ENCODE measurements around the gene TIPARP. TPM values are rescaled to one million over a fixed set of nuclear protein-coding genes. Genes with fewer than 3 reads are reported as not detected.

TIPARP gene
- total and polyA plus RNA-seq, 2 of the 13 experiments (the other 11 are each of a cell fraction or from before 2014, with no cell fraction given): 7.3 to 19.7 TPM

DNA sequence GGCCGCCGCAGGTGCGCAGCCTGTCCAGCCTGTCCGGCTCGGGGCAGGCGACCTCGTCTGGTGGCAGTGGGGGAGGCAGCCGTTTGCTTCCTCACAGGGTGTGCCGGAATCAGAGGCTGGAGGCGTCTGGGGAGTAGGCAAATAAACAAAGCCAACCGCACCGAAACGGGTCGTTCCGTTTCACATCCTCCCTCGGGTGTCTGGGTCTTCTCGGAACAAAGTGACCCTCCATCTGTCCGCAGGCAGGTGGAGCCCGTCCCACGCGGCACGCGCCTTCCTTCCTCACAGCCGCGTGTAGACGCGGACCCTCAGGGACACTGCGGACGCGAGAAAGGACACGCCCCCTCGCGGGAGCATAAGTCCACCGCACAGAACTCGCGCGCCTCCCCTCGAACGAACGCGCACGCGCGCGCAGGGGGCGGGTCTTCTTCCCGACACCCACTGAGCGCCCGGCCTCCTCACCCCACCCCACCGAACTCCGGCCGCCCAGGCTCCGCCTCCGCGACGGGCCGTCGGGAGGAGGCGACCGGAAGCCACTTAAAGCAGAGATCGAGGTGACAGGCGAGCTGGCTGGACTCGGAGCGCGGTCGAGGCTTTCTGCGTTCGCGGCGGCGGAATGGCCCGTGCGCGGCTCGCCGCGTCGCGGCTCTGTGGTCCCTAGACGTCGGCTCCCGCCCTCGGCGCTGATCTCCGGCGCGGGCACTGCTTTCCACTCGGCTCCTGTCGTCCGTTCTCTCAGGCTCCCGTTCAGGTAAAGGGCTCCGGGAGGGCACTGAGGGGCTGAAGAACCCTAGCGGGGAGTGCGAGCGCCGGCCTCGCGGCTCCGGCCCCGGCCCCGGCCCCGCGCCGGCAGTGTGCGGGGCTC, at the start of gene TIPARP (continued):
- TF ChIP-seq, protein P1, sequence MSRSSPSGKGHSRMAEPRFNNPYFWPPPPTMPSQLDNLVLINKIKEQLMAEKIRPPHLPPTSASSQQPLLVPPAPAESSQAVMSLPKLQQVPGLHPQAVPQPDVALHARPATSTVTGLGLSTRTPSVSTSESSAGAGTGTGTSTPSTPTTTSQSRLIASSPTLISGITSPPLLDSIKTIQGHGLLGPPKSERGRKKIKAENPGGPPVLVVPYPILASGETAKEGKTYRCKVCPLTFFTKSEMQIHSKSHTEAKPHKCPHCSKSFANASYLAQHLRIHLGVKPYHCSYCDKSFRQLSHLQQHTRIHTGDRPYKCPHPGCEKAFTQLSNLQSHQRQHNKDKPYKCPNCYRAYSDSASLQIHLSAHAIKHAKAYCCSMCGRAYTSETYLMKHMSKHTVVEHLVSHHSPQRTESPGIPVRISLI (CRISPR knock-in tag; IDR thresholded peaks at IDR 0.05; ENCODE audit: borderline replicate concordance): 0 out of 2 replicates have a peak, but pooled peaks have one; percentile 27
- TF ChIP-seq, protein P2, sequence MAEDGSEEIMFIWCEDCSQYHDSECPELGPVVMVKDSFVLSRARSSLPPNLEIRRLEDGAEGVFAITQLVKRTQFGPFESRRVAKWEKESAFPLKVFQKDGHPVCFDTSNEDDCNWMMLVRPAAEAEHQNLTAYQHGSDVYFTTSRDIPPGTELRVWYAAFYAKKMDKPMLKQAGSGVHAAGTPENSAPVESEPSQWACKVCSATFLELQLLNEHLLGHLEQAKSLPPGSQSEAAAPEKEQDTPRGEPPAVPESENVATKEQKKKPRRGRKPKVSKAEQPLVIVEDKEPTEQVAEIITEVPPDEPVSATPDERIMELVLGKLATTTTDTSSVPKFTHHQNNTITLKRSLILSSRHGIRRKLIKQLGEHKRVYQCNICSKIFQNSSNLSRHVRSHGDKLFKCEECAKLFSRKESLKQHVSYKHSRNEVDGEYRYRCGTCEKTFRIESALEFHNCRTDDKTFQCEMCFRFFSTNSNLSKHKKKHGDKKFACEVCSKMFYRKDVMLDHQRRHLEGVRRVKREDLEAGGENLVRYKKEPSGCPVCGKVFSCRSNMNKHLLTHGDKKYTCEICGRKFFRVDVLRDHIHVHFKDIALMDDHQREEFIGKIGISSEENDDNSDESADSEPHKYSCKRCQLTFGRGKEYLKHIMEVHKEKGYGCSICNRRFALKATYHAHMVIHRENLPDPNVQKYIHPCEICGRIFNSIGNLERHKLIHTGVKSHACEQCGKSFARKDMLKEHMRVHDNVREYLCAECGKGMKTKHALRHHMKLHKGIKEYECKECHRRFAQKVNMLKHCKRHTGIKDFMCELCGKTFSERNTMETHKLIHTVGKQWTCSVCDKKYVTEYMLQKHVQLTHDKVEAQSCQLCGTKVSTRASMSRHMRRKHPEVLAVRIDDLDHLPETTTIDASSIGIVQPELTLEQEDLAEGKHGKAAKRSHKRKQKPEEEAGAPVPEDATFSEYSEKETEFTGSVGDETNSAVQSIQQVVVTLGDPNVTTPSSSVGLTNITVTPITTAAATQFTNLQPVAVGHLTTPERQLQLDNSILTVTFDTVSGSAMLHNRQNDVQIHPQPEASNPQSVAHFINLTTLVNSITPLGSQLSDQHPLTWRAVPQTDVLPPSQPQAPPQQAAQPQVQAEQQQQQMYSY (CRISPR knock-in tag; IDR thresholded peaks at IDR 0.05): no peak; the same call in 1 of the 2 replicates
- TF ChIP-seq, protein P3, sequence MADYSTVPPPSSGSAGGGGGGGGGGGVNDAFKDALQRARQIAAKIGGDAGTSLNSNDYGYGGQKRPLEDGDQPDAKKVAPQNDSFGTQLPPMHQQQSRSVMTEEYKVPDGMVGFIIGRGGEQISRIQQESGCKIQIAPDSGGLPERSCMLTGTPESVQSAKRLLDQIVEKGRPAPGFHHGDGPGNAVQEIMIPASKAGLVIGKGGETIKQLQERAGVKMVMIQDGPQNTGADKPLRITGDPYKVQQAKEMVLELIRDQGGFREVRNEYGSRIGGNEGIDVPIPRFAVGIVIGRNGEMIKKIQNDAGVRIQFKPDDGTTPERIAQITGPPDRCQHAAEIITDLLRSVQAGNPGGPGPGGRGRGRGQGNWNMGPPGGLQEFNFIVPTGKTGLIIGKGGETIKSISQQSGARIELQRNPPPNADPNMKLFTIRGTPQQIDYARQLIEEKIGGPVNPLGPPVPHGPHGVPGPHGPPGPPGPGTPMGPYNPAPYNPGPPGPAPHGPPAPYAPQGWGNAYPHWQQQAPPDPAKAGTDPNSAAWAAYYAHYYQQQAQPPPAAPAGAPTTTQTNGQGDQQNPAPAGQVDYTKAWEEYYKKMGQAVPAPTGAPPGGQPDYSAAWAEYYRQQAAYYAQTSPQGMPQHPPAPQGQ (CRISPR knock-in tag; IDR thresholded peaks at IDR 0.05; ENCODE audit: borderline replicate concordance): no peak
- TF ChIP-seq PHF8 (CRISPR knock-in tag; IDR thresholded peaks at IDR 0.05) (peak; percentile 80), HDAC1 (CRISPR knock-in tag; IDR thresholded peaks at IDR 0.05) (peak; percentile 93), THAP11 (CRISPR knock-in tag; IDR thresholded peaks at IDR 0.05) (peak; percentile 67; the same call in 1 of the 2 replicates), ZNF678 (CRISPR knock-in tag; IDR thresholded peaks at IDR 0.05) (peak; percentile 91; the same call in 1 of the 2 replicates), PPARG (CRISPR knock-in tag; conservative IDR thresholded peaks at IDR 0.05) (peak; percentile 65; the same call in 1 of the 2 replicates), ZNF83 (CRISPR knock-in tag; IDR thresholded peaks at IDR 0.05; ENCODE audit: borderline replicate concordance) (no peak; the same call in 1 of the 2 replicates), ZBTB38 (CRISPR knock-in tag; IDR thresholded peaks at IDR 0.05) (peak; percentile 67; the same call in 1 of the 2 replicates), ZNF549 (CRISPR knock-in tag; IDR thresholded peaks at IDR 0.05) (no peak), NFIC (IDR thresholded peaks at IDR 0.05; ENCODE audit: low read length) (no peak), HIVEP1 (CRISPR knock-in tag; IDR thresholded peaks at IDR 0.05) (peak; percentile 84), DNMT3B (CRISPR knock-in tag; conservative IDR thresholded peaks at IDR 0.05) (no peak; the same call in 1 of the 2 replicates), HNRNPH1 (optimal IDR thresholded peaks at IDR 0.05; ENCODE audit: low read depth, low read length) (no peak), EZH2 (conservative IDR thresholded peaks at IDR 0.05; ENCODE audit: low read depth, low read length) (no peak), ZKSCAN1 (IDR thresholded peaks at IDR 0.05; ENCODE audit: low read length) (no peak), PITX1 (CRISPR knock-in tag; IDR thresholded peaks at IDR 0.05) (peak; percentile 81), ARNT (IDR thresholded peaks at IDR 0.05) (no peak)
- TF ChIP-seq, protein P4, sequence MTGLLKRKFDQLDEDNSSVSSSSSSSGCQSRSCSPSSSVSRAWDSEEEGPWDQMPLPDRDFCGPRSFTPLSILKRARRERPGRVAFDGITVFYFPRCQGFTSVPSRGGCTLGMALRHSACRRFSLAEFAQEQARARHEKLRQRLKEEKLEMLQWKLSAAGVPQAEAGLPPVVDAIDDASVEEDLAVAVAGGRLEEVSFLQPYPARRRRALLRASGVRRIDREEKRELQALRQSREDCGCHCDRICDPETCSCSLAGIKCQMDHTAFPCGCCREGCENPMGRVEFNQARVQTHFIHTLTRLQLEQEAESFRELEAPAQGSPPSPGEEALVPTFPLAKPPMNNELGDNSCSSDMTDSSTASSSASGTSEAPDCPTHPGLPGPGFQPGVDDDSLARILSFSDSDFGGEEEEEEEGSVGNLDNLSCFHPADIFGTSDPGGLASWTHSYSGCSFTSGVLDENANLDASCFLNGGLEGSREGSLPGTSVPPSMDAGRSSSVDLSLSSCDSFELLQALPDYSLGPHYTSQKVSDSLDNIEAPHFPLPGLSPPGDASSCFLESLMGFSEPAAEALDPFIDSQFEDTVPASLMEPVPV (CRISPR knock-in tag; IDR thresholded peaks at IDR 0.05): peak; percentile 43
- TF ChIP-seq, protein P5, sequence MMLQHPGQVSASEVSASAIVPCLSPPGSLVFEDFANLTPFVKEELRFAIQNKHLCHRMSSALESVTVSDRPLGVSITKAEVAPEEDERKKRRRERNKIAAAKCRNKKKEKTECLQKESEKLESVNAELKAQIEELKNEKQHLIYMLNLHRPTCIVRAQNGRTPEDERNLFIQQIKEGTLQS (CRISPR knock-in tag; IDR thresholded peaks at IDR 0.05): no peak
